PFSK-1 (cell line): ENCODE data around the gene PRMT2.

Experiments used
- FOXP2 ChIP-seq: optimal IDR thresholded peaks from 2 replicates; pipeline ENCODE3; 2011; ENCODE audit warnings: borderline replicate concordance, control low read depth, inconsistent platforms; ENCODE audit not compliant: insufficient read depth; ENCODE audit errors: extremely low read length, extremely low read depth
- POLR2AphosphoS5 ChIP-seq: IDR thresholded peaks from 2 replicates; pipeline ENCODE4 v1.6.1; 2012; ENCODE audit warnings: low read depth, mild to moderate bottlenecking, control low read depth, low read length, moderate library complexity
- SIN3A ChIP-seq: IDR thresholded peaks from 2 replicates; pipeline ENCODE4 v1.6.1; 2012; ENCODE audit warnings: mild to moderate bottlenecking, low read length, moderate library complexity, borderline replicate concordance; ENCODE audit not compliant: insufficient read depth
- TAF1 ChIP-seq: IDR thresholded peaks from 2 replicates; pipeline ENCODE4 v1.6.1; 2012; ENCODE audit warnings: low read length, control low read depth, borderline replicate concordance; ENCODE audit not compliant: insufficient read depth
- TF ChIP-seq, protein P1 (sequence below), 2 experiments: IDR thresholded peaks; 2 replicates each; pipeline versions ENCODE4 v1.6.1 to v1.8.0; 2011 to 2012; ENCODE audit warnings: low read depth in 2 of 2, low read length in 2 of 2, control low read depth in 1 of 2, inconsistent platforms in 1 of 2, mild to moderate bottlenecking in 1 of 2, moderate library complexity in 1 of 2; ENCODE audit not compliant: insufficient read depth in 1 of 2

The PRMT2 gene

DNA sequence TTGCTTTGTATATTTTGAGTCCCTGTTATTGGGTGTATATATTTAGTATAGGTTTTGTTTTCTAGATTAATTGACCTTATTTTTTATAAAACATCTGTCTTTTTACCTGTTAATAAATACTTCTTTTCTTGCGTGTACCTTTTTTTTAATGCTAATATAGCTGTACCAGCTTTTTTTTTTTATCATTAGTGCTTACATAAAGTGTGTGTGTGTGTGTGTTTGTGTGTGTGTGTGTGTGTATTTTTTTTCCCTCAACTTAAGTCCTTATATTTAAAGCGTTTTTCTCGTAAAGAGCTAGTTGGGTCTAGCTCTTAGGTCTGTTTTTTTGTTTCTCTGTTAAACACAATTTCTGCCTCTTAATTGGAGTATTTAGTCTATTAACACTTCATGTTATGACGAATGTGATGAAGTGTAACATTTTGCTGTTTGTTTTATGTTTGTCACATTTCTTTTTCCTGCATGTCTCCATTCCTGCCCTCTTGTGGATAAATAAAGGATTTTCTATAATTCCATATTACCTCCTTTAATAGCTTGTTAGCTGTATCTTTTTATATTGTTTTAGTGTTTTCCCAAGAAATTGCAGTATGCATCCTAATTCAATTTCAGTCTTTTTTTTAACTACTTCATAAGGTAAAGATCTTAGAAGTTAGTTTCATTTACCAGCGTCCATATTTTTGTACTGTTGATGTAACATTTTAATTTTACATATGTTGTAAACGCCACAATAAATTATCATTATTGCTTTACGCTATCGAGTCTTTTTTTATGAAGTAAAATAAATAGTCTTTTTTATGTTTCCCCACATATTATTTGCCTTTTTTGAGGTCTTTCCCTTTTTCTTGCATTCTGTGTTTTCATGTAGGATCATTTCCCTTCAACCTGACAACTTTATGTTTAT lies 4.3 kb downstream of the PRMT2 start:
- TF ChIP-seq SIN3A, result no peak
- no peak for TF ChIP-seq TAF1
- no peak for TF ChIP-seq POLR2AphosphoS5
- TF ChIP-seq, protein P1, sequence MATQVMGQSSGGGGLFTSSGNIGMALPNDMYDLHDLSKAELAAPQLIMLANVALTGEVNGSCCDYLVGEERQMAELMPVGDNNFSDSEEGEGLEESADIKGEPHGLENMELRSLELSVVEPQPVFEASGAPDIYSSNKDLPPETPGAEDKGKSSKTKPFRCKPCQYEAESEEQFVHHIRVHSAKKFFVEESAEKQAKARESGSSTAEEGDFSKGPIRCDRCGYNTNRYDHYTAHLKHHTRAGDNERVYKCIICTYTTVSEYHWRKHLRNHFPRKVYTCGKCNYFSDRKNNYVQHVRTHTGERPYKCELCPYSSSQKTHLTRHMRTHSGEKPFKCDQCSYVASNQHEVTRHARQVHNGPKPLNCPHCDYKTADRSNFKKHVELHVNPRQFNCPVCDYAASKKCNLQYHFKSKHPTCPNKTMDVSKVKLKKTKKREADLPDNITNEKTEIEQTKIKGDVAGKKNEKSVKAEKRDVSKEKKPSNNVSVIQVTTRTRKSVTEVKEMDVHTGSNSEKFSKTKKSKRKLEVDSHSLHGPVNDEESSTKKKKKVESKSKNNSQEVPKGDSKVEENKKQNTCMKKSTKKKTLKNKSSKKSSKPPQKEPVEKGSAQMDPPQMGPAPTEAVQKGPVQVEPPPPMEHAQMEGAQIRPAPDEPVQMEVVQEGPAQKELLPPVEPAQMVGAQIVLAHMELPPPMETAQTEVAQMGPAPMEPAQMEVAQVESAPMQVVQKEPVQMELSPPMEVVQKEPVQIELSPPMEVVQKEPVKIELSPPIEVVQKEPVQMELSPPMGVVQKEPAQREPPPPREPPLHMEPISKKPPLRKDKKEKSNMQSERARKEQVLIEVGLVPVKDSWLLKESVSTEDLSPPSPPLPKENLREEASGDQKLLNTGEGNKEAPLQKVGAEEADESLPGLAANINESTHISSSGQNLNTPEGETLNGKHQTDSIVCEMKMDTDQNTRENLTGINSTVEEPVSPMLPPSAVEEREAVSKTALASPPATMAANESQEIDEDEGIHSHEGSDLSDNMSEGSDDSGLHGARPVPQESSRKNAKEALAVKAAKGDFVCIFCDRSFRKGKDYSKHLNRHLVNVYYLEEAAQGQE (IDR thresholded peaks at IDR 0.05; ENCODE audit: insufficient read depth in 1 of 2, low read depth in 2 of 2, low read length in 2 of 2), result no peak
- TF ChIP-seq FOXP2, result no peak

DNA sequence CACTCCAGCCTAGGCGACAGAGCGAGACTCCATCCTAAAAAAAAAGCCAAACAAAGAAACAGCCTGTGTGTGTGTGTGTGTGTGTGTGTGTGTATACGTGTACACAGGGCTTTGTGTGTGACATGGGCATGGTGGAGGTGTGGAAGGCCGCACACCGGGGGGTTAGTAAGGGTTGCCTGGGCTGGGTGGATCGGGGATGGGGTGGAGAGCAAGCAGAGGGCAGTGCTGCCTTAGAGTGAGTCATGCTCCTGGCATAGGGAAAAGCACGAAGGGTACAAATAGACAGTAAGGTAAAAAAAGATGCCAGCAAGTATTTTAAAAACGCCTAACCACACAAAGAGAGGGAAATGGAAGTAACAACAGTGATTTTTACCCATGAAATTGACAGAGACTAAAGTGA lies 6.2 kb downstream of the PRMT2 start:
- no peak for TF ChIP-seq SIN3A
- no peak for TF ChIP-seq FOXP2
- TF ChIP-seq POLR2AphosphoS5, result no peak
- no peak for TF ChIP-seq TAF1
- TF ChIP-seq, protein P1 (IDR thresholded peaks at IDR 0.05; ENCODE audit: insufficient read depth in 1 of 2, low read depth in 2 of 2, low read length in 2 of 2), result no peak

DNA sequence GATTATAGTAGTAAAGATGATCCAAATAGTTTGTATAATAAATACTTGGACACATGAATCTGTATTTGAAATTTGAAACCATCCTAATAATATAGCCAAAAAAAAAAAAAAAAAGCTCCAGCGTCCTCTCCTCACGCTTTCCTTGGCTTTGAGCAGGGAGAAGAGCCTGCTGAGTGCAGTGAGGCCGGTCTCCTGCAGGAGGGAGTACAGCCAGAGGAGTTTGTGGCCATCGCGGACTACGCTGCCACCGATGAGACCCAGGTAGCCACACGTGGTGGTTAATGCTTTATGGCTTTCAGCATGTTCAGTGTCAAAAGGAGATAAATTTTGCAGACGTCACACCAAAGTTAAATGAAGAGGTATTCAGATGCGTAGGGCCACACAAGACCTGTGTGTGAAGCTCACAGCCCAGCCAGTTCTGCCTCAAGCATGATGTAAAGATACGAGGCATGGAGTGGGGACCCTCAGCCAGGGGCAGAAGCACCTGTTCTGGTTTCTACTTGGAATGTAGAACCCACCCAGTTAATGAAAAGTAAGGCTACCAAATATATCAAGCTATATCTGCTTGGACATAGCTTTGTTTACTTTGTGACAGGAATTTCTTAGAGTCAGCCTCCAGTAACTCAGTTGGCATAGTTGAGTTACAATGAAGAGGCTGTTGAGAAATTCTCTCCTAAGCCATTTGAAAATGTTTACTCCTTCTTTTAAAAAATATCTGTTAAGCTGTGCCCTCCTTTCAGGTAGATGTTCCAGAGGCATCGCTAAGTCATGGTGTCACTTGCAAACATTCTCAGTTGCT lies 8.1 kb downstream of the PRMT2 start:
- TF ChIP-seq SIN3A (no peak), TAF1 (no peak), FOXP2 (no peak), POLR2AphosphoS5 (no peak)
- TF ChIP-seq, protein P1 (IDR thresholded peaks at IDR 0.05; ENCODE audit: insufficient read depth in 1 of 2, low read depth in 2 of 2, low read length in 2 of 2), result no peak

DNA sequence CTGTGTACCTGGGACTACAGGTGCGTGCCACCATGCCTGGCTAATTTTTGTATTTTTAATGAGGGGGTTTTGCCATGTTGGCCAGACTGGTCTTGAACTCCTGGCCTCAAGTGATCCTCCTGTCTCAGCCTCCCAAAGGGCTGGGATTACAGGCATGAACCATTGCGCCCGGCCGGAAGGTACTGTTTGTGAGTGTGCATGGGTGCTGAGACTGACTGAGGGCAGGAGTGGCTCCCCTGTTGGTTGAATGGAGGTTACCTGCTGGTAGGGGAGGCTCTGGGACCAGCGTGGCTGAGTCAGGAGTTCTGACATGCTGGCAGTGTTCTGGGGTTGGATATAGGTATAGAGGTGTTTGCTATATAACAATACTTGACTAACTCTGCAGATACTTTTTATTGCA lies 10.4 kb downstream of the PRMT2 start:
- TF ChIP-seq FOXP2, result no peak
- no peak for TF ChIP-seq TAF1
- TF ChIP-seq POLR2AphosphoS5, result no peak
- no peak for TF ChIP-seq SIN3A
- TF ChIP-seq, protein P1 (IDR thresholded peaks at IDR 0.05; ENCODE audit: insufficient read depth in 1 of 2, low read depth in 2 of 2, low read length in 2 of 2), result no peak
